Measurements from ENCODE around the gene TMEM178B.

- TF ChIP-seq SMC3 (conservative IDR thresholded peaks at IDR 0.05; ENCODE audit: insufficient read depth, low read depth, low read length) = no peak
- TF ChIP-seq REST (IDR thresholded peaks at IDR 0.05; ENCODE audit: borderline replicate concordance) = no peak
- no peak for TF ChIP-seq REST (CRISPR knock-in tag; IDR thresholded peaks at IDR 0.05; ENCODE audit: low read depth)
- TF ChIP-seq NFXL1 (CRISPR knock-in tag; IDR thresholded peaks at IDR 0.05) = no peak
- TF ChIP-seq, protein P1, sequence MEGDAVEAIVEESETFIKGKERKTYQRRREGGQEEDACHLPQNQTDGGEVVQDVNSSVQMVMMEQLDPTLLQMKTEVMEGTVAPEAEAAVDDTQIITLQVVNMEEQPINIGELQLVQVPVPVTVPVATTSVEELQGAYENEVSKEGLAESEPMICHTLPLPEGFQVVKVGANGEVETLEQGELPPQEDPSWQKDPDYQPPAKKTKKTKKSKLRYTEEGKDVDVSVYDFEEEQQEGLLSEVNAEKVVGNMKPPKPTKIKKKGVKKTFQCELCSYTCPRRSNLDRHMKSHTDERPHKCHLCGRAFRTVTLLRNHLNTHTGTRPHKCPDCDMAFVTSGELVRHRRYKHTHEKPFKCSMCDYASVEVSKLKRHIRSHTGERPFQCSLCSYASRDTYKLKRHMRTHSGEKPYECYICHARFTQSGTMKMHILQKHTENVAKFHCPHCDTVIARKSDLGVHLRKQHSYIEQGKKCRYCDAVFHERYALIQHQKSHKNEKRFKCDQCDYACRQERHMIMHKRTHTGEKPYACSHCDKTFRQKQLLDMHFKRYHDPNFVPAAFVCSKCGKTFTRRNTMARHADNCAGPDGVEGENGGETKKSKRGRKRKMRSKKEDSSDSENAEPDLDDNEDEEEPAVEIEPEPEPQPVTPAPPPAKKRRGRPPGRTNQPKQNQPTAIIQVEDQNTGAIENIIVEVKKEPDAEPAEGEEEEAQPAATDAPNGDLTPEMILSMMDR (IDR thresholded peaks at IDR 0.05 in 2 of 3, conservative IDR thresholded peaks at IDR 0.05 in 1 of 3; ENCODE audit: insufficient read depth in 2 of 3, low read depth in 1 of 3, low read length in 3 of 3) = no peak
- TF ChIP-seq ZBTB43 (CRISPR knock-in tag; IDR thresholded peaks at IDR 0.05) = no peak
- TF ChIP-seq ZNF384 (IDR thresholded peaks at IDR 0.05; ENCODE audit: low read depth, low read length) = no peak
- no peak for TF ChIP-seq AFF4 (CRISPR knock-in tag; IDR thresholded peaks at IDR 0.05)
- no peak for TF ChIP-seq SNRNP70 (optimal IDR thresholded peaks at IDR 0.05; ENCODE audit: low read depth, low read length)
- TF ChIP-seq ZNF143 (CRISPR knock-in tag; IDR thresholded peaks at IDR 0.05) = no peak
- no peak for TF ChIP-seq ZNF518B (CRISPR knock-in tag; IDR thresholded peaks at IDR 0.05)
- TF ChIP-seq JUND (IDR thresholded peaks at IDR 0.05; ENCODE audit: borderline replicate concordance, low read depth, low read length) = no peak
- no peak for TF ChIP-seq JUND (tag; IDR thresholded peaks at IDR 0.05; ENCODE audit: borderline replicate concordance, low read depth, low read length)
Observed at GRCh38 chr7:141406347-141406746, 332.5 kb downstream of the TMEM178B start.
